MCF 10A (cell line): ENCODE data around the gene SYNPR. TPM values are rescaled to one million over a fixed set of nuclear protein-coding genes. Genes with fewer than 3 reads are reported as not detected.

Source experiments
- BruUV-seq: library from RNA; stranded (reverse); fragments of 400-500 nt; replicated peaks from 2 replicates; lab custom pipeline; 2021; lab: Mats Ljungman, UMichigan
- CTCF ChIA-PET: fragments of 300-600 bp; sonication (Branson Sonifier 250); formaldehyde crosslinking; extraction: SDS; loops from one replicate; lab custom pipeline; 2021; ENCODE audit warnings: antibody characterized with exemption, inconsistent platforms; lab: Yijun Ruan, JAX
- POLR2A ChIA-PET: fragments of 300-600, 350-650 bp; sonication (Branson Sonifier 250); formaldehyde crosslinking; extraction: SDS; loops from one replicate; lab custom pipeline; 2020; ENCODE audit warnings: antibody characterized with exemption, inconsistent platforms; lab: Yijun Ruan, JAX
- DNase-seq: peaks from one replicate; pipeline ENCODE4 v3.0.0-alpha.2; 2018; ENCODE audit not compliant: unreplicated experiment
- H3K27ac Mint-ChIP-seq: one replicate; pipeline ENCODE4 v1.8.0; 2022; ENCODE audit warnings: mild to moderate bottlenecking, low read depth, mixed read lengths; ENCODE audit not compliant: unreplicated experiment
- H3K27me3 Mint-ChIP-seq: one replicate; pipeline ENCODE4 v1.8.0; 2022; ENCODE audit warnings: mixed read lengths; ENCODE audit not compliant: insufficient read depth, unreplicated experiment
- H3K36me3 Mint-ChIP-seq: one replicate; pipeline ENCODE4 v1.8.0; 2022; ENCODE audit warnings: mild to moderate bottlenecking, moderate library complexity, mixed read lengths; ENCODE audit not compliant: insufficient read depth, unreplicated experiment
- H3K4me1 Mint-ChIP-seq: one replicate; pipeline ENCODE4 v1.8.0; 2022; ENCODE audit warnings: mixed read lengths; ENCODE audit not compliant: insufficient read depth, unreplicated experiment
- H3K4me3 Mint-ChIP-seq: one replicate; pipeline ENCODE4 v1.8.0; 2022; ENCODE audit warnings: mild to moderate bottlenecking, moderate library complexity, mixed read lengths; ENCODE audit not compliant: unreplicated experiment
- H3K9me3 Mint-ChIP-seq: one replicate; pipeline ENCODE4 v1.8.0; 2022; ENCODE audit warnings: mixed read lengths; ENCODE audit not compliant: unreplicated experiment
- intact Hi-C: fragments of 100-400 bp; cut with micrococcal nuclease; formaldehyde crosslinking; loops from 2 replicates; pipeline ENCODE4 v1.14.1; 2022
- total RNA-seq: library from RNA; stranded (reverse); gene quantifications from 2 replicates; pipeline ENCODE4 v1.2.3, GENCODE V29; 2022
- TF ChIP-seq, protein P1 (sequence below): fragments of 200-600 bp; IDR thresholded peaks from one replicate; pipeline ENCODE4 v1.8.0; 2022; ENCODE audit warnings: antibody characterized with exemption, mild to moderate bottlenecking; ENCODE audit not compliant: unreplicated experiment

The SYNPR gene
- total RNA-seq, 1 experiment from 2014 or later, result not detected

DNA sequence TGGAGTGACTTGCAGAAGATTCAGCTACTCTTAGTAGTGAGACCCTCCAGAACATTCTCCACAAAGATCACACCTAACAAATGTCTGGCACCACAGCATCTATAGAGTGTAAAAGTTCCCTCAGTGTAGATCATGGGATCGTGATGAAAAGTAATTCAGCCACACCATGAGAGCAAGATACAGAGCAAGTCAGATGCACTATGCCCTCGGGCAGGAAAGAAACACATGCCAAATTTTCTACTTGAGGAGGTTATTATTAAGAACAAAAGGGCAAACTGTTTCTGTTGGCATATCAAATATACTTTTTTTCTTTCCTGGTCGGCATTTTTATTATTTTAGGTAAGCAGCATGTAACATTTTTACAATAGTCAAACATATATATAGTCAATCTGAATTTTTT is 329.6 kb downstream of the SYNPR start:
- Mint-ChIP-seq H3K9me3 (no peaks in the 10 kb centered on the region), H3K4me1 (no peaks in the 10 kb centered on the region), H3K27ac (no peak overlapping the region), H3K27me3 (peaks cover 88% of the 10 kb centered on the region), H3K4me3 (no peak overlapping the region), H3K36me3 (no peaks in the 10 kb centered on the region)
- BruUV-seq, result no TSS peak
- POLR2A ChIA-PET, result no interaction called here
- peak; percentile 4 for DNase-seq
- intact Hi-C loops, result no loop called here
- CTCF ChIA-PET, result no interaction called here
- TF ChIP-seq, protein P1, sequence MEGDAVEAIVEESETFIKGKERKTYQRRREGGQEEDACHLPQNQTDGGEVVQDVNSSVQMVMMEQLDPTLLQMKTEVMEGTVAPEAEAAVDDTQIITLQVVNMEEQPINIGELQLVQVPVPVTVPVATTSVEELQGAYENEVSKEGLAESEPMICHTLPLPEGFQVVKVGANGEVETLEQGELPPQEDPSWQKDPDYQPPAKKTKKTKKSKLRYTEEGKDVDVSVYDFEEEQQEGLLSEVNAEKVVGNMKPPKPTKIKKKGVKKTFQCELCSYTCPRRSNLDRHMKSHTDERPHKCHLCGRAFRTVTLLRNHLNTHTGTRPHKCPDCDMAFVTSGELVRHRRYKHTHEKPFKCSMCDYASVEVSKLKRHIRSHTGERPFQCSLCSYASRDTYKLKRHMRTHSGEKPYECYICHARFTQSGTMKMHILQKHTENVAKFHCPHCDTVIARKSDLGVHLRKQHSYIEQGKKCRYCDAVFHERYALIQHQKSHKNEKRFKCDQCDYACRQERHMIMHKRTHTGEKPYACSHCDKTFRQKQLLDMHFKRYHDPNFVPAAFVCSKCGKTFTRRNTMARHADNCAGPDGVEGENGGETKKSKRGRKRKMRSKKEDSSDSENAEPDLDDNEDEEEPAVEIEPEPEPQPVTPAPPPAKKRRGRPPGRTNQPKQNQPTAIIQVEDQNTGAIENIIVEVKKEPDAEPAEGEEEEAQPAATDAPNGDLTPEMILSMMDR, result no peak

DNA sequence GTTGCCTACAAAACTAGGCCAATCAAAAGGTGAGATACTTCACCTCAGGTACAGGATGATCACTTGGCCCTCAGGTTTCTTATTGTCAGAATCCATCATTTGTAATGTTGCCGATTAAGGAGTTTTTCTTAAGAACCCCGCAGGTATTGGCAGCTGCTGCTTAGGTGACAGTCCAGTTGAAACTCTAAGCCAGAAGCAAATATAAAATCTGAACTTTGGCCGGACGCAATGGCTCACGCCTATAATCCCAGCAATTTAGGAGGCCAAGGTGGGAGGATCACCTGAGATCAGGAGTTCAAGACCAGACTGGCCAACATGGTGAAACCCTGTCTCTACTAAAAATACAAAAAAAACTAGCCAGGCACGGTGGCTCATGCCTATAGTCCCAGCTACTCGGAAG is 331.3 kb downstream of the SYNPR start:
- CTCF ChIA-PET, result no interaction called here

DNA sequence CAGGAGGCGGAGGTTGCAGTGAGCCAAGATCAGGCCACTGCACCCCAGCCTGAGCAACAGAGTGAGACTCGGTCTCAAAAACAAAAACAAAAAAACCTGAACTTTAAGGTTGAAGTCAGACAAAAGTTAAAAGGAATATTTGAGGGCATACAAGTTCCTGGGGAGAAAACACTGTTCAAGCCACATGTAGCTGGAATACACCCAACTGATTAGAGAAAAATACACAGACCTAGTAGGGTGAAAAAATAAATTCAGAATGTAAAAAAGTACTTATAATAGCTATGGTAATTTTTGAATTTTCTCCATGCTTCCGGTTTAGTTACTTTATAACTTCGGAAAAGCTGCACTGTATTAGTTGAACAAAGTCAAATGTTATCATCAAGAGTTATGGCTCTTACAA is 331.7 kb downstream of the SYNPR start:
- intact Hi-C loops, result no loop called here
- H3K9me3 Mint-ChIP-seq, result no peaks in the 10 kb centered on the region
- POLR2A ChIA-PET, result interaction anchor here (0.6 kb wide), 1 partner anchor 367 kb away, joined by 3 read pairs; no protein-coding TSS in a partner anchor
- BruUV-seq, result no TSS peak
- H3K4me3 Mint-ChIP-seq, result no peak overlapping the region
- H3K27ac Mint-ChIP-seq, result no peak overlapping the region
- no peaks in the 10 kb centered on the region for H3K36me3 Mint-ChIP-seq
- H3K4me1 Mint-ChIP-seq, result no peaks in the 10 kb centered on the region
- CTCF ChIA-PET, result interaction anchor here (0.6 to 0.8 kb wide), 2 partner anchors 259 to 261 kb away, joined by 3 read pairs; no protein-coding TSS in a partner anchor
- DNase-seq, result no peak
- TF ChIP-seq, protein P1, result no peak
- peaks cover 69% of the 10 kb centered on the region for H3K27me3 Mint-ChIP-seq

More for the DNA sequence above, 331.3 kb downstream of the SYNPR start:
- H3K27ac Mint-ChIP-seq, result no peak overlapping the region
- H3K27me3 Mint-ChIP-seq, result peaks cover 74% of the 10 kb centered on the region
- POLR2A ChIA-PET, result interaction anchor here (0.6 kb wide), 1 partner anchor 368 kb away, joined by 3 read pairs; no protein-coding TSS in a partner anchor
- no peaks in the 10 kb centered on the region for H3K4me1 Mint-ChIP-seq
- intact Hi-C loops, result no loop called here
- TF ChIP-seq, protein P1, result no peak
- no peaks in the 10 kb centered on the region for H3K36me3 Mint-ChIP-seq
- DNase-seq, result no peak
- no peak overlapping the region for H3K4me3 Mint-ChIP-seq
- no peaks in the 10 kb centered on the region for H3K9me3 Mint-ChIP-seq
- BruUV-seq, result no TSS peak

DNA sequence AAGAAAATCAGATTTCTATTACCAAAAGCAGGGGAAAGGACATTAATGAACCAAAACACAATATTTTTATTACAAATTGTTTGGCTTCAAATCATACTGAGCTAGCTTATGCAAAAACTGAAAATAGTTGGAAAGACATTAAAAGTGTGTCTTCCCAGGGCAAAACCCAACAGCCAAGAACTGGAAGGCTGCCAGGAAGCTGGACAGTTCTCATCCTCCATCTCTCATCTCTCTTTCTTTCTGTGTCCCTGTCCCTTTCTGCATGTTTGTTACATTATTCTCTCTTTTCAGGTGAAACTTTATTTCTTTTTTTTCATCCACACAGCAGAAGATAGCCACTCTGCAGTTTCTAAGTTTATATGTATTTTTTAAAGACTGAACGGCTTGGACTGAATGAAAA is 333.3 kb downstream of the SYNPR start:
- no peak overlapping the region for H3K4me3 Mint-ChIP-seq

More for the DNA sequence above, 333.3 kb downstream of the SYNPR start:
- Mint-ChIP-seq H3K27ac (no peak overlapping the region), H3K27me3 (peaks cover 62% of the 10 kb centered on the region), H3K9me3 (no peaks in the 10 kb centered on the region), H3K36me3 (no peaks in the 10 kb centered on the region), H3K4me1 (no peaks in the 10 kb centered on the region)
- intact Hi-C loops, result no loop called here
- peak; percentile 9 for DNase-seq
- ChIA-PET CTCF (interaction anchor here (0.5 kb wide), 1 partner anchor 845 kb away, joined by 4 read pairs; no protein-coding TSS in a partner anchor), POLR2A (interaction anchor here (1.2 kb wide), 1 partner anchor 29 kb away, joined by 3 read pairs; no protein-coding TSS in a partner anchor)
- no TSS peak for BruUV-seq
- TF ChIP-seq, protein P1, result no peak
